GM12864 (cell line): Measurements from ENCODE around the gene PDCD2L.

Source experiments
- DNase-seq: peaks from one replicate; pipeline ENCODE4 v3.0.0-alpha.2; 2011; ENCODE audit warnings: low read depth
- H3K4me3 ChIP-seq: 2 replicates; pipeline ENCODE4 v1.5.1; 2011; ENCODE audit warnings: mild to moderate bottlenecking, low read depth, low read length, control low read depth
- TF ChIP-seq, protein P1 (sequence below): IDR thresholded peaks from 2 replicates; pipeline ENCODE4 v1.5.1; 2011; ENCODE audit warnings: low read depth, mild to moderate bottlenecking, moderate library complexity, low read length, control low read depth, inconsistent platforms; ENCODE audit errors: missing control alignments

The PDCD2L gene

DNA sequence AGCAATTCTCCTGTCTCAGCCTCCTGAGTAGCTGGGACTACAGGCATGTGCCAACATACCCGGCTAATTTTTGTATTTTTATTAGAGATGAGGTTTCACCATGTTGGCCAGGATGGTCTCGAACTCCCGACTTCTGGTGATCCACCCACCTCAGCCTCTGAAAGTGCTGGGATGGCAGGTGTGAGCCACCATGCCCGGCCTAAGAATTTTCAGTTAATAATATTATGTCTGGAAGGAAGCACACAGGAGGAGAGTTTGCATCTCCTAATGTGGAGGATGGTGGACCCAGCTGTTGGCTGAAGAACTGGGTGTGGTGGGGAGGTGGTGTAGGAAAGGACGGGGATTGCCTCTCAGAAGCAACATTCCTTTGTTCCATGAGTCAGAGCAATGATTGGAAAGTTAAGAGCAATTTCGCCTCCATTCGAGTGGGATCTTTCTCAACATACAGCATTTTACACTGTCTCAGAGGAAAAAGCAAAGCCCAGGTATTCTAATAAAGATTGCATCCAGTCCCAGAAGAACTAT lies 11.9 kb downstream of the PDCD2L start:
- TF ChIP-seq, protein P1, sequence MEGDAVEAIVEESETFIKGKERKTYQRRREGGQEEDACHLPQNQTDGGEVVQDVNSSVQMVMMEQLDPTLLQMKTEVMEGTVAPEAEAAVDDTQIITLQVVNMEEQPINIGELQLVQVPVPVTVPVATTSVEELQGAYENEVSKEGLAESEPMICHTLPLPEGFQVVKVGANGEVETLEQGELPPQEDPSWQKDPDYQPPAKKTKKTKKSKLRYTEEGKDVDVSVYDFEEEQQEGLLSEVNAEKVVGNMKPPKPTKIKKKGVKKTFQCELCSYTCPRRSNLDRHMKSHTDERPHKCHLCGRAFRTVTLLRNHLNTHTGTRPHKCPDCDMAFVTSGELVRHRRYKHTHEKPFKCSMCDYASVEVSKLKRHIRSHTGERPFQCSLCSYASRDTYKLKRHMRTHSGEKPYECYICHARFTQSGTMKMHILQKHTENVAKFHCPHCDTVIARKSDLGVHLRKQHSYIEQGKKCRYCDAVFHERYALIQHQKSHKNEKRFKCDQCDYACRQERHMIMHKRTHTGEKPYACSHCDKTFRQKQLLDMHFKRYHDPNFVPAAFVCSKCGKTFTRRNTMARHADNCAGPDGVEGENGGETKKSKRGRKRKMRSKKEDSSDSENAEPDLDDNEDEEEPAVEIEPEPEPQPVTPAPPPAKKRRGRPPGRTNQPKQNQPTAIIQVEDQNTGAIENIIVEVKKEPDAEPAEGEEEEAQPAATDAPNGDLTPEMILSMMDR: no peak
- no peak for DNase-seq
- H3K4me3 ChIP-seq: no peak overlapping the region

DNA sequence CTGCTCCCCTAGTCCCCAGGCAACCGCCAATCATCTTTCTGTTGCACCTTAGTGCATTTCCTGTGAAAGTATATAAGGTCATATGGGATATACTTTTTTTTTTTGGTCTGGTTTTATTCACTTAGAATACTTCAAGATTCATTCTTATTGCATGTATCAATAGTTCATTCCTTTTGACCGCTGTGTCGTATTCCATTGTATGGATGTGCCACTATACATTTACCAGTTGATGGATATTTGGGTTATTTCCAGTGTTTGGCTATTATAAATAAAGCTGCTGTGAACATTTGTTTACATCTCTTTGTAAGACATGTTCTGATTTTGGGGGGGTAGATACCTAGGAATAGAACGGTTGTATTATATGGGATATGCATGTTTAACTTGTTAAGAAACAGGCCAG lies 14.1 kb downstream of the PDCD2L start:
- H3K4me3 ChIP-seq: no peak overlapping the region
- DNase-seq: no peak
- TF ChIP-seq, protein P1: no peak

DNA sequence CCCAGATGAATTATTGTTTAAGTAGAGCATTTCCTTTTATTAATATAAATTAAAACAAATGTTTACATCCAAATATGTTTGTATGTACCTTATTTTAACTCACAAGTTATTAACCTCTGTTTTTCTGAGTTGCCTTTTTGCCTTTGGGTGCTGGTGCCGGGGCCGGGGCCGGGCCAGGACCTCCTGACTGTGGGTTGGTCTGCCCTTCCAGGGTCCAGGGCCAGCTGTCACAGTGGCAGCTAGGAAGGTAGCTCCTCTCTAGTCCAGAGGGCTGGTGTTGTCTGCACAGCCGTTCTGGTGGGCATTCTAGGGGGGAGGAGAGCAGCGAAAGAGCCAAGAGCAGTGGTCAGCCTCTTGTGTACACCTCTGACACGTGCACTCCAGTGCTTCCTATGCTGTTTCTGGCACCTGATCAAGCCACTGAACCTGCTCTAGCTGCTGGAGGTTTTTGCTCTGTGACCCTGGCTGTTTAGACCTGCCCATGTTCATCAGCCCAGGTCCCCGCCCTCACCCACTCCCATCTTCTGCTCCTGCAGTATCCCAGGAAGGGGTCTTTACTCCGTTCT lies 22.0 kb downstream of the PDCD2L start:
- TF ChIP-seq, protein P1: no peak
- no peak for DNase-seq
- no peak overlapping the region for H3K4me3 ChIP-seq

DNA sequence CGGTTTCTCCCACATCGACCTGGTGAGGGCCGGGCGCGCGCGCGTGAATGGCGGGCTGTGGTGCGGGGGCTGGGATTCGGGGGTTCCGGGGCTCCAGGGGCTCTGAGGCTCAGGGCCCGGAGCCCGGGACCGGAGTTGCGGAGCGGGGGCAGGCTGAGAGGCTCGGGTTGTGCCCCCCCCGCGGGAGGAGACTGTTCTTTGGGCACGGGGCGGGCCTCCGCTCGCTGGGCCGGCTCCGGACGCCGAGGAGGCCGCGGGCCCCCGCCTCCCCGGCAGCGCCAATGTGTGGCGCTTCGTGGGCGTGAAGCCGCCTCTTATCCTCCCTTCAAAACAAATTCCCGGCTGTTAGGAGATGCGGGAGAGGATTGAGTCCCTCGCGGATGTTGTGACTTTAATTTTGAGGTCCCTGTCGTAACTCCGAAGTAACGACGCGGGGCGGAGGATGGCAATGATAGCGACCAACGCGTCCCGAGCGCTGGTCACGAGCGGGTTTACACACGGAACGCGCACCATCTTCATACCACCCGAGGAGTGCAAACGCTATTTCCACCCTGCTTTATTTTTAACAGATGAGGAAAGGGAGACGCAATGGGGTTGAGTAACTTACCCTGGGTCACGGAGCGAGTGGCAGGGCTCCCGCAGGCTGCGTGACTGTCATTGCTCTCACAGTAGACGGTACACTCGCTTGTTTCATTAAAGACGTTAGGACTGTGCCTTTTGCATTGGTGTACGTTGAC lies 24.5 kb downstream of the PDCD2L start:
- no peak for DNase-seq
- peak overlapping the region; percentile 67 for H3K4me3 ChIP-seq
- TF ChIP-seq, protein P1: no peak

DNA sequence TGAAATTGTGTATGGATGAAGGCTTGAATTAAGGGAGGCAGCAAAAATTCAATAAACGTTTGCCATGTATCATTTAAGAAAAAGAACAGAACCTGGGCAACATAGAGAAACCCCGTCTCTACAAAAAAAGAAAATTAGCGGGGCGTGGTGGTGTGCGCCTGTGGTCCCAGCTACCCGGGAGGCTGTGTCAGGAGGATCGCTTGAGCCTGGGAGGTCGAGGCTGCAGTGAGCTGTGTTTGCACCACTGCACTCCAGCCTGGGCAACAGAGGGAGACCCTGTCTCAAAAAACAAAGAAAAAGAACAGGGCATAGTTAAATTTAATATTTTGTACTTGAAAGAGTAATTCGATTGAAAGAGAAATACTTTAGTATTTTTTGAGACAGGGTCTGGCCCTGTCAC lies 25.4 kb downstream of the PDCD2L start:
- H3K4me3 ChIP-seq: peak overlapping the region; percentile 67
- TF ChIP-seq, protein P1: no peak
- no peak for DNase-seq

DNA sequence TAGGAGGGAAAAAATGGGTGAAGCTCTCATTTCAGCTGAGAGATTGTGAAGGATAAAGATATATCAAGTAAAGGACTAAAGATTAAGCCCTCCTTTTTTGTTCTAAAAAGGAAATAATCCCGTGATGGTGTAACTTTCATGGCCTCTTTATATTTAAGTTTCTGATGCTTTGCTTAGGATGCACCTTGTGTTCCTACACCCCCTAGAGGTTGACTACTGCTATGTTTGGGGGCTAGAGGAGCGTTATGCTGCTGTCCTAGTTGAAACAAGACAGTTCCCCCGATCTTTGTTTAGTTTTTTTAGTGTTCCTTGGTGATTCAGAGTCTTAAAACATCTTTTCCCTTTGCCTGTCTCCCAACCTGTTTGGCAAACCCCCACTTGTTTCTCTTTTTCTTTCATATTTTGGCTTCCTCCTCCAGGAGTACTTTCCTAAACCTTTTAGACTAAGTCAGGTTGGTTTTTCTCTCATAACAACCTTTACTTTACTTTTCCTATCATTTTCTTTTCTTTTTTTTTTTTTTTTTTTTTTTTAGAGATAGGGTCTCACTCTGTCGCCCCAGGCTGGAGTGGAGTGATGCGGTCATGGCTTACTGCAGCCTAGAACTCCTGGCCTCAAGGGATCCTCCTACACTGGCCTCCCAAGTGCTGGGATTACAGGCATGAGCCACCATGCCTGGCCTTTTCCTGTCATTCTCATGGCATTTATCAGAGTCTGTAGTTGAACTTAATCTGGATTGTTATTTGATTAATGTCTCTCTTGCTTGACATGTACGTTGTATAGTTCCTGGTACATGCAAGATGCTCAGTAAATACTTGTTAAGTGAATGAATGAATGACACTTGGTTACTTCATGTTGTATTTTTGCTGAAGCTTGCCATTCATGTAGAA lies 26.8 kb downstream of the PDCD2L start:
- DNase-seq: peak; percentile 39
- TF ChIP-seq, protein P1: peak; percentile 85
- peak overlapping the region; percentile 16; the same call in 1 of the 2 replicates for H3K4me3 ChIP-seq
